ENCODE measurements around the gene C2CD4C.

Gene C2CD4C

DNA sequence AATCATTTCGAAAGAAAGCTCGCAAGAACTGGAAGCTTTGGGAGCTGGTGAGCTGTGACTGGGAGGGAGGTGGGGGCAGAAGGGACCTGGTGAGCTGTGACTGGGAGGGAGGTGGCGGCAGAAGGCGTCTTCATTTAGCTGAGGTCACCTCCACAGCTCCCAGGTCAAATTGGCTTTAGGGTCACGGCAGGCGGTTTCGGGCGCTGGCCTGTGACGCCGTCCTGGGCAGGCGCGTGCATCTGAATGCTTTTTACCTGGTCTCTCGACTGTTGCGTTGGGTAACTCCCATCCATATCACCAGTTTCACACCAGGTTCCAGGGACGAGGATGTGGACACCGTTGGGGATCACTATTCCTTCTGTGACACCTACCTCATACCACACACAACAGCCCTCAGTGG is 29.2 kb downstream of the C2CD4C start:
- no peak for DNase-seq

DNA sequence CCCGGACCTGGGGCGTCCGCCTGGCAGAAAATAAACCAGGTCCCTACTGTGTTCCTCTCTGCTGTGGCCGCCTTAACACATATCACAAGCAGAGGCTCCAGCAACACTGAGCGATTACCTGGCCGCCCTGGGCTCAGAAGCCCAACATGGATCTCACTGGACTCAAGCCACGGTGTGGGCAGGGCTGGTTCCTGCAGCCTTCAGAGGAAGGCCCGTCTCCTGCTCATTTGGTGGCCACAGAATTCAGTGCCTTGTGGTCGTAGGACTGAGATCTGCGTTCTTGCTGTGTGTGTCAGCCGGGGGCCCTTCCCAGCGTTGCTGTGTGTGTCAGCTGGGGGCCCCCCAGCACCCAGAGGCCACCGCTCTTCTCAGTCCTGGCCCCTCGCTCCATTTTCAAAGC is 30.2 kb downstream of the C2CD4C start:
- DNase-seq = no peak

- no peak for DNase-seq
These were observed 31.0 kb downstream of the C2CD4C start for GRCh38 chr19:377801-378581.

GRCh38 chr19:376111-376470 is 32.9 kb downstream of the C2CD4C start:
- DNase-seq = no peak

- DNase-seq = no peak
These were observed 33.4 kb downstream of the C2CD4C start for GRCh38 chr19:375395-376110.

- DNase-seq = no peak
These were observed 34.1 kb downstream of the C2CD4C start for GRCh38 chr19:374886-375235.

GRCh38 chr19:374183-374885 is 34.6 kb downstream of the C2CD4C start:
- no peak for DNase-seq

GRCh38 chr19:373391-374182 is 35.4 kb downstream of the C2CD4C start:
- no peak for DNase-seq

- DNase-seq = peak; percentile 60
These were observed 36.5 kb downstream of the C2CD4C start for GRCh38 chr19:372306-372890.

- peak; percentile 61 for DNase-seq
These were observed 37.3 kb downstream of the C2CD4C start for GRCh38 chr19:371501-372168.

GRCh38 chr19:370641-371330 is 38.2 kb downstream of the C2CD4C start:
- no peak for DNase-seq

GRCh38 chr19:369876-370275 is 39.1 kb downstream of the C2CD4C start:
- no peak for DNase-seq

GRCh38 chr19:369256-369655 is 39.7 kb downstream of the C2CD4C start:
- no peak for DNase-seq

GRCh38 chr19:368630-369024 is 40.3 kb downstream of the C2CD4C start:
- no peak for DNase-seq

- DNase-seq = no peak
These were observed 40.9 kb downstream of the C2CD4C start for GRCh38 chr19:367963-368629.

GRCh38 chr19:367561-367960 is 41.4 kb downstream of the C2CD4C start:
- no peak for DNase-seq

- no peak for DNase-seq
These were observed 42.0 kb downstream of the C2CD4C start for GRCh38 chr19:366951-367350.

GRCh38 chr19:366205-366783 is 42.7 kb downstream of the C2CD4C start:
- DNase-seq = no peak

- DNase-seq = no peak
These were observed 44.3 kb downstream of the C2CD4C start for GRCh38 chr19:364496-365287.

GRCh38 chr19:362683-363082 is 46.3 kb downstream of the C2CD4C start:
- no peak for DNase-seq

Measured in COR-L47 (cell line).